ENCODE results near the gene MPST.
"Not testable (repeated sequence)": the region's sequence is repeated elsewhere in the genome, so short reads cannot be mapped to it uniquely, and the experiment has no call there.

Gene MPST

GRCh38 chr22:37062702-37063381 is 43.3 kb downstream of the MPST start:
- no peak for DNase-seq

- DNase-seq: no peak
These were observed 44.2 kb downstream of the MPST start for GRCh38 chr22:37063431-37064420.

GRCh38 chr22:37064553-37064952 is 45.0 kb downstream of the MPST start:
- no peak for DNase-seq

GRCh38 chr22:37065180-37065579 is 45.6 kb downstream of the MPST start:
- no peak for DNase-seq

- no peak for DNase-seq
These were observed 46.4 kb downstream of the MPST start for GRCh38 chr22:37065961-37066360.

GRCh38 chr22:37067428-37067827 is 47.9 kb downstream of the MPST start:
- no peak for DNase-seq

- DNase-seq: no peak
These were observed 49.3 kb downstream of the MPST start for GRCh38 chr22:37068859-37069258.

- no peak for DNase-seq
These were observed 49.8 kb downstream of the MPST start for GRCh38 chr22:37069319-37069718.

- DNase-seq: no peak
These were observed 50.2 kb downstream of the MPST start for GRCh38 chr22:37069719-37070118.

GRCh38 chr22:37070334-37070733 is 50.8 kb downstream of the MPST start:
- DNase-seq: no peak

- no peak for DNase-seq
These were observed 51.2 kb downstream of the MPST start for GRCh38 chr22:37070744-37071143.

- not testable (repeated sequence) for DNase-seq
These were observed 52.5 kb downstream of the MPST start for GRCh38 chr22:37071850-37072592.

- DNase-seq: no peak
These were observed 53.1 kb downstream of the MPST start for GRCh38 chr22:37072673-37073072.

GRCh38 chr22:37074537-37074936 is 55.0 kb downstream of the MPST start:
- no peak for DNase-seq

- DNase-seq: no peak
These were observed 55.5 kb downstream of the MPST start for GRCh38 chr22:37075046-37075445.

GRCh38 chr22:37075822-37076433 is 56.4 kb downstream of the MPST start:
- no peak for DNase-seq

- DNase-seq: peak; percentile 66
These were observed 58.4 kb downstream of the MPST start for GRCh38 chr22:37077802-37078448.

- DNase-seq: no peak
These were observed 59.6 kb downstream of the MPST start for GRCh38 chr22:37079158-37079557.
